OCI-LY7 (cell line): Measurements from ENCODE around the gene CDCP2. TPM values are rescaled to one million over a fixed set of nuclear protein-coding genes. Genes with fewer than 3 reads are reported as not detected.

ENCODE experiments used
- BruUV-seq: library from RNA; stranded (reverse); fragments of 400-500 nt; replicated peaks from 2 replicates; lab custom pipeline; 2021; lab: Mats Ljungman, UMichigan
- CTCF ChIA-PET: fragments of 300-600 bp; sonication (Branson Sonifier 250); formaldehyde crosslinking; loops from one replicate; lab custom pipeline; 2022; ENCODE audit warnings: antibody characterized with exemption; ENCODE audit not compliant: unreplicated experiment; lab: Charles Lee
- POLR2A ChIA-PET: fragments of 300-600 bp; sonication (Branson Sonifier 250); formaldehyde crosslinking; loops from one replicate; lab custom pipeline; 2022; ENCODE audit warnings: antibody characterized with exemption; lab: Charles Lee
- DNase-seq: peaks from one replicate; pipeline ENCODE4 v3.0.0-alpha.2; 2015; ENCODE audit warnings: low spot score
- H2AFZ ChIP-seq: fragments of 200-600 bp; sonication (generic), shearing (Covaris generic); 2 replicates; pipeline ENCODE4 v1.6.1; 2014; ENCODE audit warnings: mild to moderate bottlenecking, antibody characterized with exemption, low read length, moderate library complexity
- H3K27ac ChIP-seq: fragments of 200-600 bp; sonication (generic); 2 replicates; pipeline ENCODE4 v1.5.1; 2014; ENCODE audit warnings: mixed run types, low read depth, mild to moderate bottlenecking, moderate library complexity, low read length, inconsistent platforms; ENCODE audit not compliant: poor library complexity, severe bottlenecking
- H3K36me3 ChIP-seq: fragments of 200-600 bp; sonication (generic); 2 replicates; pipeline ENCODE4 v1.6.1; 2014; ENCODE audit warnings: mild to moderate bottlenecking, antibody characterized with exemption, low read length, moderate library complexity, mixed read lengths; ENCODE audit not compliant: insufficient read depth
- H3K4me1 ChIP-seq: fragments of 200-600 bp; sonication (generic); 2 replicates; pipeline ENCODE4 v1.5.1; 2014; ENCODE audit warnings: mild to moderate bottlenecking, low read length; ENCODE audit not compliant: insufficient read depth, poor library complexity, severe bottlenecking
- H3K4me2 ChIP-seq: fragments of 200-600 bp; sonication (generic); 2 replicates; pipeline ENCODE4 v1.6.1; 2014; ENCODE audit warnings: mild to moderate bottlenecking, low read length
- H3K4me3 ChIP-seq: fragments of 200-600 bp; sonication (generic); 2 replicates; pipeline ENCODE4 v1.5.1; 2014; ENCODE audit warnings: mild to moderate bottlenecking, low read depth, low read length; ENCODE audit not compliant: poor library complexity, severe bottlenecking
- H3K79me2 ChIP-seq: fragments of 200-600 bp; sonication (generic); 2 replicates; pipeline ENCODE4 v1.6.1; 2016; ENCODE audit warnings: low read depth, mild to moderate bottlenecking, low read length, moderate library complexity, mixed read lengths; ENCODE audit not compliant: insufficient read depth
- H3K9me2 ChIP-seq: fragments of 200-600 bp; sonication (generic); 2 replicates; pipeline ENCODE4 v1.6.1; 2016; ENCODE audit warnings: mild to moderate bottlenecking, low read length, mixed read lengths; ENCODE audit not compliant: insufficient read depth
- H3K9me3 ChIP-seq: fragments of 200-600 bp; sonication (generic); 2 replicates; pipeline ENCODE4 v1.6.1; 2014; ENCODE audit warnings: mild to moderate bottlenecking, mixed run types, low read length, mixed read lengths
- H4K20me1 ChIP-seq: fragments of 200-600 bp; sonication (generic); 2 replicates; pipeline ENCODE4 v1.6.1; 2014; ENCODE audit warnings: mild to moderate bottlenecking, antibody characterized with exemption, low read length, moderate library complexity, mixed read lengths; ENCODE audit not compliant: insufficient read depth
- EZH2phosphoT487 ChIP-seq: fragments of 200-600 bp; sonication (generic); IDR thresholded peaks from 2 replicates; pipeline ENCODE4 v1.6.1; 2018; ENCODE audit warnings: low read depth, borderline replicate concordance, mild to moderate bottlenecking, mixed run types, antibody characterized with exemption, low read length, moderate library complexity, mixed read lengths
- intact Hi-C: fragments of 100-400 bp; cut with micrococcal nuclease; formaldehyde crosslinking; loops from one replicate; pipeline ENCODE4 v1.10.0; 2022; ENCODE audit not compliant: unreplicated experiment
- total RNA-seq, 2 experiments: library from RNA; depleted of rRNA in 1 of 2; stranded (reverse); fragments of >200 nt in 1 of 2; shearing (Covaris generic) in 1 of 2; gene quantifications; 2 replicates each; pipeline ENCODE4 v1.2.3, GENCODE V29; 2014 to 2022
- TF ChIP-seq, protein P1 (sequence below): fragments of 200-600 bp; sonication (generic); conservative IDR thresholded peaks from 2 replicates; pipeline ENCODE4 v1.5.1; 2014; ENCODE audit warnings: mild to moderate bottlenecking, antibody characterized with exemption, low read length, moderate library complexity, mixed read lengths

Gene CDCP2
- total RNA-seq, 2 experiments from 2014 or later = 0.09 TPM; not detected in 1

DNA sequence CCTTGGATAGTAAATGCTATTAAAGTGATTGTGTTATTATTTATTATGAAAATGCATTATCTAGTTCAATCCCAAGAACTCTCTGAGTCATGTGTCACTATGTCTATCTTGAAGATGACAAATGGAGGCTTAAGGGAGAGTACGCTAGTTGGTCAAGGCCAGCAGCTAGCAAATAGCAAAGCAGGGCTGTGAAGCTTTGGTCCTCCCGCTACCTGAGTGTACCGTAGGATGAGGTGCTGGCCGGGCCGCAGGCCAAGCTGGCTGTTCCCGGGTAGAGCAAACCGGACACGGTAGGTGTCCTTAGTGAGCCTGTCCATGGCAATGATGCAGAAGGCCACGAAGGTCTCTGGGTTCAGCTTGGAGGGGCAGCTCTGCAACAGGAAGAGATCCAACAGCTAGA is 37.7 kb upstream of the CDCP2 start:
- Histone ChIP-seq H4K20me1 (no peaks in the 10 kb centered on the region), H3K36me3 (peaks cover 39% of the 10 kb centered on the region), H3K4me1 (no peaks in the 10 kb centered on the region), H3K9me2 (no peaks in the 10 kb centered on the region), H3K27ac (no peak overlapping the region), H3K9me3 (no peaks in the 10 kb centered on the region), H3K4me2 (no peak overlapping the region), H2AFZ (no peak overlapping the region), H3K79me2 (no peaks in the 10 kb centered on the region), H3K4me3 (no peak overlapping the region)
- TF ChIP-seq, protein P1, sequence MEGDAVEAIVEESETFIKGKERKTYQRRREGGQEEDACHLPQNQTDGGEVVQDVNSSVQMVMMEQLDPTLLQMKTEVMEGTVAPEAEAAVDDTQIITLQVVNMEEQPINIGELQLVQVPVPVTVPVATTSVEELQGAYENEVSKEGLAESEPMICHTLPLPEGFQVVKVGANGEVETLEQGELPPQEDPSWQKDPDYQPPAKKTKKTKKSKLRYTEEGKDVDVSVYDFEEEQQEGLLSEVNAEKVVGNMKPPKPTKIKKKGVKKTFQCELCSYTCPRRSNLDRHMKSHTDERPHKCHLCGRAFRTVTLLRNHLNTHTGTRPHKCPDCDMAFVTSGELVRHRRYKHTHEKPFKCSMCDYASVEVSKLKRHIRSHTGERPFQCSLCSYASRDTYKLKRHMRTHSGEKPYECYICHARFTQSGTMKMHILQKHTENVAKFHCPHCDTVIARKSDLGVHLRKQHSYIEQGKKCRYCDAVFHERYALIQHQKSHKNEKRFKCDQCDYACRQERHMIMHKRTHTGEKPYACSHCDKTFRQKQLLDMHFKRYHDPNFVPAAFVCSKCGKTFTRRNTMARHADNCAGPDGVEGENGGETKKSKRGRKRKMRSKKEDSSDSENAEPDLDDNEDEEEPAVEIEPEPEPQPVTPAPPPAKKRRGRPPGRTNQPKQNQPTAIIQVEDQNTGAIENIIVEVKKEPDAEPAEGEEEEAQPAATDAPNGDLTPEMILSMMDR = no peak
- TF ChIP-seq EZH2phosphoT487 = no peak
- DNase-seq = no peak
- BruUV-seq = no TSS peak
- intact Hi-C loops = no loop called here
- ChIA-PET POLR2A (no interaction called here), CTCF (no interaction called here)

DNA sequence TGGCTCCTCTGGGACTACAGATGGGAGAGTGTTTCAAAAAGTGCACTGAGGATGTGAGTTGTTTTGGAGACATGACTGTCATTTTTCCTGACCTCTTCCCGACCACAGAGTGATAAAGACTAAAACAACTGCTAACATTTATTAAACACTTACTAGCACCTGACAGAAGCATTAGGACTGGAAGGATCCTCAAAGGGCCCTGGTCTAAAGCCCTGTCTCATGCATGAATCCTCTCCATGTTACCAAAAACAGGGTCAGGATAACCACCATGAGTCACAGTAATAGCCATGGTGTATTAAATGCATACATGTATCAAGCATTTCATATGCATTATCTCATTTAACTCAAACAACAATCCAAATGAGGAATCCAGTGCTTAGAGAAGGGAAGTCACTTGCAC is 35.5 kb upstream of the CDCP2 start:
- intact Hi-C loops = no loop called here
- no peak for DNase-seq

DNA sequence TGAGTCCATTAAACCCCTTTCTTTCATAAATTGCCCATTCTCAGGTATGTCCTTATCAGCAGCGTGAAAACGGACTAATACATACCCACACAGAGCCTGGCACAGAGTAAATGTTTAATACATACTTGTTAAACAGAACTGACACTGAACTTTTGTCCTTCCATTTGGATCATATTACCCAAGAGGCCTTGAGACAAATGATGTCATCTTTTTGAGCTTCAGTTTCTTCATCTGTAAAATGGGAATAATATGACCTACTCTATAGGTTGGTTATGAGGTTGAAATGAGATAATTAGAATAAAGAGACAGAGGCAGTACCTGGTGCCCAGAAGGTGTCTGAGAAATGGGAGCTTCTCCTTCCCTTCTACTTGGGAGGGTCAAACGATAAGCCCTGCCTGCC is 33.3 kb upstream of the CDCP2 start:
- Histone ChIP-seq H2AFZ (no peak overlapping the region), H3K9me2 (no peaks in the 10 kb centered on the region), H4K20me1 (no peaks in the 10 kb centered on the region), H3K79me2 (no peaks in the 10 kb centered on the region), H3K4me1 (no peaks in the 10 kb centered on the region), H3K4me3 (no peak overlapping the region), H3K9me3 (no peaks in the 10 kb centered on the region), H3K36me3 (peaks cover 39% of the 10 kb centered on the region), H3K27ac (no peak overlapping the region), H3K4me2 (no peak overlapping the region)
- BruUV-seq = no TSS peak
- no peak for DNase-seq
- ChIA-PET CTCF (no interaction called here), POLR2A (no interaction called here)
- intact Hi-C loops = no loop called here
- TF ChIP-seq, protein P1 = no peak
- TF ChIP-seq EZH2phosphoT487 = no peak

More for the DNA sequence above, 35.5 kb upstream of the CDCP2 start:
- H3K4me1 ChIP-seq = no peaks in the 10 kb centered on the region
- H3K4me3 ChIP-seq = no peak overlapping the region
- H3K9me2 ChIP-seq = no peaks in the 10 kb centered on the region
- no peaks in the 10 kb centered on the region for H3K9me3 ChIP-seq
- H3K36me3 ChIP-seq = peaks cover 36% of the 10 kb centered on the region
- H4K20me1 ChIP-seq = no peaks in the 10 kb centered on the region
- ChIA-PET CTCF (no interaction called here), POLR2A (no interaction called here)
- H3K79me2 ChIP-seq = no peaks in the 10 kb centered on the region
- H3K4me2 ChIP-seq = no peak overlapping the region
- TF ChIP-seq EZH2phosphoT487 = no peak
- TF ChIP-seq, protein P1 = no peak
- BruUV-seq = no TSS peak
- no peak overlapping the region for H2AFZ ChIP-seq
- no peak overlapping the region for H3K27ac ChIP-seq
